Skin epidermis (tissue), 12 donors: Measurements from ENCODE around the gene PTPRN2.
"Not testable (repeated sequence)": the region's sequence is repeated elsewhere in the genome, so short reads cannot be mapped to it uniquely, and the experiment has no call there.

ENCODE experiments used
- H3K27ac ChIP-seq, 21 experiments: fragments of 200-600 bp; sonication (generic) in 11 of 21; one replicate each; pipeline ENCODE4 v1.5.0; 2020; ENCODE audit warnings: mild to moderate bottlenecking in 3 of 21, inconsistent platforms in 2 of 21, moderate library complexity in 2 of 21
- H3K4me3 ChIP-seq, 7 experiments: fragments of 200-600 bp; sonication (generic) in 2 of 7; one replicate each; pipeline ENCODE4 v1.5.0; 2020; ENCODE audit warnings: inconsistent platforms in 2 of 7, mild to moderate bottlenecking in 2 of 7, moderate library complexity in 1 of 7

Gene PTPRN2

GRCh38 chr7:157507987-157508386 lies 1079.6 kb downstream of the PTPRN2 start:
- H3K4me3 ChIP-seq, result no peak overlapping the region
- H3K27ac ChIP-seq, result no peak overlapping the region

- no peak overlapping the region for H3K4me3 ChIP-seq
- no peak overlapping the region for H3K27ac ChIP-seq
These were observed 1081.4 kb downstream of the PTPRN2 start for GRCh38 chr7:157506268-157506667.

GRCh38 chr7:157505646-157506045 lies 1082.0 kb downstream of the PTPRN2 start:
- no peak overlapping the region for H3K4me3 ChIP-seq
- no peak overlapping the region for H3K27ac ChIP-seq

GRCh38 chr7:157503229-157503628 lies 1084.4 kb downstream of the PTPRN2 start:
- peak overlapping the region in 1 of 7 experiments; percentile 6 for H3K4me3 ChIP-seq
- peak overlapping the region in 9 of 21 experiments; percentile 20 to 73 (median 36) for H3K27ac ChIP-seq

GRCh38 chr7:157502701-157503111 lies 1084.9 kb downstream of the PTPRN2 start:
- peak overlapping the region in 8 of 21 experiments; percentile 20 to 73 (median 43) for H3K27ac ChIP-seq
- no peak overlapping the region for H3K4me3 ChIP-seq

- Histone ChIP-seq H3K4me3 (no peak overlapping the region), H3K27ac (no peak overlapping the region)
These were observed 1086.0 kb downstream of the PTPRN2 start for GRCh38 chr7:157501581-157501980.

- not testable (repeated sequence) for H3K4me3 ChIP-seq, H3K27ac ChIP-seq
These were observed 1086.6 kb downstream of the PTPRN2 start for GRCh38 chr7:157500989-157501540.

GRCh38 chr7:157500171-157500960 lies 1087.3 kb downstream of the PTPRN2 start:
- Histone ChIP-seq H3K4me3 (no peak overlapping the region), H3K27ac (no peak overlapping the region)

- Histone ChIP-seq H3K4me3 (no peak overlapping the region), H3K27ac (no peak overlapping the region)
These were observed 1087.8 kb downstream of the PTPRN2 start for GRCh38 chr7:157499835-157500153.

GRCh38 chr7:157499121-157499834 lies 1088.3 kb downstream of the PTPRN2 start:
- Histone ChIP-seq H3K4me3 (no peak overlapping the region), H3K27ac (no peak overlapping the region)

GRCh38 chr7:157498657-157499056 lies 1089.0 kb downstream of the PTPRN2 start:
- H3K4me3 ChIP-seq, result no peak overlapping the region
- H3K27ac ChIP-seq, result no peak overlapping the region

- H3K4me3 ChIP-seq, result no peak overlapping the region
- H3K27ac ChIP-seq, result no peak overlapping the region
These were observed 1089.6 kb downstream of the PTPRN2 start for GRCh38 chr7:157497744-157498651.

- H3K4me3 ChIP-seq, result no peak overlapping the region
- no peak overlapping the region for H3K27ac ChIP-seq
These were observed 1090.3 kb downstream of the PTPRN2 start for GRCh38 chr7:157497367-157497743.

GRCh38 chr7:157496416-157497275 lies 1091.0 kb downstream of the PTPRN2 start:
- Histone ChIP-seq H3K27ac (no peak overlapping the region), H3K4me3 (no peak overlapping the region)

GRCh38 chr7:157495594-157495993 lies 1092.0 kb downstream of the PTPRN2 start:
- H3K4me3 ChIP-seq, result no peak overlapping the region
- H3K27ac ChIP-seq, result no peak overlapping the region

GRCh38 chr7:157495177-157495553 lies 1092.5 kb downstream of the PTPRN2 start:
- no peak overlapping the region for H3K27ac ChIP-seq

GRCh38 chr7:157494506-157495176 lies 1093.0 kb downstream of the PTPRN2 start:
- H3K4me3 ChIP-seq, result no peak overlapping the region
- no peak overlapping the region for H3K27ac ChIP-seq

More at GRCh38 chr7:157495177-157495553, 1092.5 kb downstream of the PTPRN2 start:
- no peak overlapping the region for H3K4me3 ChIP-seq

GRCh38 chr7:157493776-157494175 lies 1093.8 kb downstream of the PTPRN2 start:
- Histone ChIP-seq H3K4me3 (no peak overlapping the region), H3K27ac (no peak overlapping the region)
